ENCODE data around the gene FOXD4L4.
"Not testable (repeated sequence)": the region's sequence is repeated elsewhere in the genome, so short reads cannot be mapped to it uniquely, and the experiment has no call there.

FOXD4L4 gene

DNA sequence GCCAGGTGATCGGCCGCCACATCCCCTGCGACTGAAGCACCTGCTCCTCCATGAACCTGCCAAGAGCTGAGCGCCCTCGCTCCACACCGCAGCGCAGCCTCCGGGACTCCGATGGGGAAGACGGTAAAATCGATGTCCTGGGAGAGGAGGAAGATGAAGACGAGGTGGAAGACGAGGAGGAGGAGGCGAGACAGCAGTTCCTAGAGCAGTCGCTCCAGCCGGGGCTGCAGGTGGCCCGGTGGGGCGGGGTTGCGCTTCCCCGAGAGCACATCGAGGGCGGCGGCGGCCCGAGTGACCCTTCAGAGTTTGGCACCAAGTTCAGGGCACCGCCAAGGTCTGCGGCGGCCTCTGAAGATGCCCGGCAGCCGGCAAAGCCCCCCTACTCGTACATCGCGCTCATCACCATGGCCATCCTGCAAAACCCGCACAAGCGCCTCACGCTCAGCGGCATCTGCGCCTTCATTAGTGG is at the start of gene FOXD4L4:
FOXD4L4 (plus strand) TSS at position 51 of the 469 bp plus-strand sequence; CDS start at position 51, 0 bp downstream.
- DNase-seq, result not testable (repeated sequence)

DNA sequence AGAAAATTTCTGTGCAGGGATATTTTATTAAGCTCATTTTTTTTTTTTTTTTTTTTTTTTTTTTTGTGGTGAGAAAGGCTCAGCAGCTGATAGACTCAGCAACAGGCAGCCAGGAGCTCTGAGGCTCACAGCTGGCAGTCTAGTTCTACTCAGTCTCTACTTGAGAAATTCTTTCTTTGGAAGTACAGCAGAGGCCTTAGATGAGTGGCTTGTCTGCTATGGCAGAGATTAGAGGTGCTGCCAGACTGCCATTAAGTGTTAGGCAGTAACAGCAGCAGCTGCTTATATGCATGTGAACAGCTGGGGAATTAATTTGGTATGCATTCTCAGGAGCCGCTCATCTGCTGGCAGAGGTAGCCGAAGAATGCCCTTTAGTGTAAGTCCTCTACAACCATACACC is 33.4 kb upstream of the FOXD4L4 start:
- not testable (repeated sequence) for DNase-seq

DNA sequence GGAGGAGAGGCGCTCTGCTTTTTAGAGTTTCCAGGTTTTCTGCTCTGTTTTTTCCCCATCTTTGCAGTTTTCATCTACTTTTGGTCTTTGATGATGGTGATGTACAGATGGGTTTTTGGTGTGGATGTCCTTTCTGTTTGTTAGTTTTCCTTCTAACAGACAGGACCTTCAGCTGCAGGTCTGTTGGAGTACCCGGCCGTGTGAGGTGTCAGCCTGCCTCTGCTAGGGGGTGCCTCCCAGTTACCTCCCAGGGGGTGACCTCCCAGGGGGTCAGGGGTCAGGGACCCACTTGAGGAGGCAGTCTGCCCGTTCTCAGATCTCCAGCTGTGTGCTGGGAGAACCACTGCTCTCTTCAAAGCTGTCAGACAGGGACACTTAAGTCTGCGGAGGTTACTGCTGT is 22.5 kb upstream of the FOXD4L4 start:
- DNase-seq, result not testable (repeated sequence)

DNA sequence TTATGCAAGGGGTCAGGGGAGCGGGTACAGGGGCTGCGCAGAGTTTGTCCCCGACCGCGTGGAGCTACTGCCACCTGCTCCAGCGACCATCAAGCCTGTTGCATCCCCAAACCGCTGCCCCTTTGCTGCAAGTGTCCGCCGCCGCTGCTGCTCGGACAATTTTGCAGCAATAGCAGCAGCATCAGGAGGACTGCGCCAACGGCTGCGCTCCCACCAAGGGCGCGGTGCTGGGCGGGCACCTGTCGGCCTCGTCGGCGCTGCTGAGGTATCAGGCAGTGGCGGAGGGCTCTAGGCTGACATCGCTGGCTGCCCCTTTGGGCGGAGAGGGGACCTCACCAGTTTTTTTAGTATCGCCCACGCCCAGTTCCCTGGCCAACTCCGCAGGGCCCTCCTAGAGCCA is 1.2 kb downstream of the FOXD4L4 start:
- DNase-seq, result not testable (repeated sequence)
